ENCODE data around the gene DKC1. TPM values are rescaled to one million over a fixed set of nuclear protein-coding genes. Genes with fewer than 3 reads are reported as not detected.

DKC1 gene
- total RNA-seq, 3 donors from 2014 or later = 29.4 to 36.0 (median 31.7) TPM

DNA sequence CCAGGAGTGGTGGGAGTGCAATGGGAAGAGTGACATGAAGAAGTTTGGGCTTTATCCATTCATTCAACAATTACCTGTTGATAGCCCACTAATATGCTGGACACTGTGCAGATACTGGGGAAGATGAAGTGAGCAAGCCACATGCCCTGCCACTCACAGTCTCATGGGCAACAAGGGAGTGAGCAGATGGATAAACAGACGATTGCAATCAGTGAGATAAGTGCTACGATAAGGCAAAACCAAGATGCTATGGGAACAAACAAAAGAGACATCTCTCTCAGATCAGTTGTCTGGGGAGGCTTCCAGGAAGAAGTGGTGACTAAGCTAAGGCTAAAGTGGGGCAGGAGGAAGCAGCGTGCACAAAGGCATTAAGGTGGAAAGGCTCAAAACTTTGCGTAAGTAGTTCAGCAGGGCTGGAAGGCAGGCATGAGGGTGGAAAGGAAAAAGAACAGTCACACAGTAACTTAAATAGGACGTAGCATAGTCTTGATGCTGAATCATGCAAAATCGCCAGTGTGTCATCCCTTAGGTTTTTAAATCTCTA, 43.5 kb upstream of the DKC1 start:
- no peak overlapping the region for H3K4me3 ChIP-seq
- peak; percentile 63 for ATAC-seq
- H3K36me3 ChIP-seq (ENCODE audit: low read depth) = no peaks in the 10 kb centered on the region
- intact Hi-C loops (cut with DNase I, micrococcal nuclease) = no loop called here
- no peaks in the 10 kb centered on the region for H3K9me3 ChIP-seq
- DNase-seq = no peak
- TF ChIP-seq, protein P1, sequence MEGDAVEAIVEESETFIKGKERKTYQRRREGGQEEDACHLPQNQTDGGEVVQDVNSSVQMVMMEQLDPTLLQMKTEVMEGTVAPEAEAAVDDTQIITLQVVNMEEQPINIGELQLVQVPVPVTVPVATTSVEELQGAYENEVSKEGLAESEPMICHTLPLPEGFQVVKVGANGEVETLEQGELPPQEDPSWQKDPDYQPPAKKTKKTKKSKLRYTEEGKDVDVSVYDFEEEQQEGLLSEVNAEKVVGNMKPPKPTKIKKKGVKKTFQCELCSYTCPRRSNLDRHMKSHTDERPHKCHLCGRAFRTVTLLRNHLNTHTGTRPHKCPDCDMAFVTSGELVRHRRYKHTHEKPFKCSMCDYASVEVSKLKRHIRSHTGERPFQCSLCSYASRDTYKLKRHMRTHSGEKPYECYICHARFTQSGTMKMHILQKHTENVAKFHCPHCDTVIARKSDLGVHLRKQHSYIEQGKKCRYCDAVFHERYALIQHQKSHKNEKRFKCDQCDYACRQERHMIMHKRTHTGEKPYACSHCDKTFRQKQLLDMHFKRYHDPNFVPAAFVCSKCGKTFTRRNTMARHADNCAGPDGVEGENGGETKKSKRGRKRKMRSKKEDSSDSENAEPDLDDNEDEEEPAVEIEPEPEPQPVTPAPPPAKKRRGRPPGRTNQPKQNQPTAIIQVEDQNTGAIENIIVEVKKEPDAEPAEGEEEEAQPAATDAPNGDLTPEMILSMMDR (IDR thresholded peaks at IDR 0.05) = no peak
- no peaks in the 10 kb centered on the region for H3K4me1 ChIP-seq (ENCODE audit: low read depth)

DNA sequence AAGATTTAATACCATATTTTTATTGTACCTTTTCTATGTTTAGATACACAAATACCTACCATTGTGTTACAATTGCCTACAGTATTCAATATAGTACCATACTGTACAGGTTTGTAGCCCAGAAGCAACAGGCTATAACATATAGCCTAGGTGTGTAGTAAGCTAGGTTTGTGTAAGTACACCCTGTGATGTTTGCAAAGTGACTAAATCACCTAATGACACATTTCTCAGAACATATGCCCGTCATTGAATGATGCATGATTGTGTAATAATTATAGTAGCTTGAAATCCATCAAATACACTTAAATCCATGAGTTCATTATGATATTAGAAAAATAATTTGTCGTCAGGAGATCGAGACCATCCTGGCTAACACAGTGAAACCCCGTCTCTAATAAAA, 42.6 kb upstream of the DKC1 start:
- Histone ChIP-seq H3K9me3 (no peaks in the 10 kb centered on the region), H3K4me3 (no peak overlapping the region), H3K4me1 (ENCODE audit: low read depth) (no peaks in the 10 kb centered on the region), H3K36me3 (ENCODE audit: low read depth) (no peaks in the 10 kb centered on the region)
- DNase-seq (no peak), ATAC-seq (no peak)
- intact Hi-C loops (cut with DNase I, micrococcal nuclease) = no loop called here
- TF ChIP-seq, protein P1 (IDR thresholded peaks at IDR 0.05) = no peak

DNA sequence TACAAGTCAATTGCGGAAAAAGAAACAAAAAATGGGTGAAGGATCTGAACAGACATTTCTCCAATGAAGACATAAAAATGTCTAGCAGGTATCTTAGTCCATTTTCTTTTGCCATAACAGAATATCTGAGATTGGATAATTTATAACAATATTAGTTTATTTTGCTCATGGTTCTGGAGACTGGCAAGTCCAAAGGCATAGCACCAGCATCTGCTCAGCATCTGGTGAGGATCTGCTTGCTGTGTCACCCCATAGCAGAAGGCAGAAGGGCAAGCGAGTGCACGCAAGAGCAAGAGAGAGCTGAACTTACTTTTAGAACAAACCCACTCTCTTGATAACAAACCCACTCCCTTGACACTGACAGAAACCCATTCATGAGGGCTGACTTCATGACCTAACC, 41.5 kb upstream of the DKC1 start:
- ATAC-seq (no peak), DNase-seq (no peak)
- no peaks in the 10 kb centered on the region for H3K36me3 ChIP-seq (ENCODE audit: low read depth)
- TF ChIP-seq, protein P1 (IDR thresholded peaks at IDR 0.05) = no peak
- H3K4me3 ChIP-seq = no peak overlapping the region
- intact Hi-C loops (cut with DNase I, micrococcal nuclease) = no loop called here
- H3K9me3 ChIP-seq = no peaks in the 10 kb centered on the region
- no peaks in the 10 kb centered on the region for H3K4me1 ChIP-seq (ENCODE audit: low read depth)

DNA sequence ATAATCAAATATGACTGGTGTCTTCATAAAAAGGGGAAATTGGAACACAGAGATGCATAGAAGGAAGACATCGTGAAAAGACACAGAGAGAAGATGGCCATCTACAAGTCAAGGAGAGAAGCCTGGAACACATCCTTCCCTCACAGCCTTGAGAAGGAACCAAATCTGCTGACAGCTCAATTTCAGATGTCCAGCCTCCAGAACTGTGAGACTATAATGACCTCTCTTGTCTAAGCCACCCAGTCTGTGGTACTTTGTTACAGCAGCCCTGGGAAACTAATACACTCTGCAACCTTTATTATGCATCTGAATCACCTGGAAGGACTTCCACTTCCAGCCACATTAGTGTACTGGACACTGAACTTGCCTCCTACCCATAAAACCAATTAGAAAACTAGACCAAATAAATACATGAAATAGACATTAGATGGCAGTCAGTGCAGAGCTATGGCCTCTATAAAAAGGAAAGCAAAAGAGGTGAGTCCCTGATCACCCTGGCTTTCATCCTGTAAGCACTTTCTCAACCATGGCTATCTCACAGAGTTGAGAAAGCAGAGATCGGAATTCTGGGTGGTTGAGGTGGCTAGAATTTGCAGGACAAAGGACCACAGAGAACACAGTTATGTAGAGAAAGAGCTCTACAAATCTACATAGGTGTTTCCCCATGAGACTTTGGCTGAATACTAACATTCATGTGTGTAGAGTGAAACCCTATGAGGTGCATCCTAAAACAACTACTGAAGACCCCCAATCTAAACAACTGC, 37.5 kb upstream of the DKC1 start:
- no peak for ATAC-seq
- no peak for DNase-seq
- H3K4me1 ChIP-seq (ENCODE audit: low read depth) = no peaks in the 10 kb centered on the region
- TF ChIP-seq, protein P1 (IDR thresholded peaks at IDR 0.05) = no peak
- no peaks in the 10 kb centered on the region for H3K36me3 ChIP-seq (ENCODE audit: low read depth)
- H3K4me3 ChIP-seq = no peak overlapping the region
- intact Hi-C loops (cut with DNase I, micrococcal nuclease) = no loop called here
- H3K9me3 ChIP-seq = no peaks in the 10 kb centered on the region

DNA sequence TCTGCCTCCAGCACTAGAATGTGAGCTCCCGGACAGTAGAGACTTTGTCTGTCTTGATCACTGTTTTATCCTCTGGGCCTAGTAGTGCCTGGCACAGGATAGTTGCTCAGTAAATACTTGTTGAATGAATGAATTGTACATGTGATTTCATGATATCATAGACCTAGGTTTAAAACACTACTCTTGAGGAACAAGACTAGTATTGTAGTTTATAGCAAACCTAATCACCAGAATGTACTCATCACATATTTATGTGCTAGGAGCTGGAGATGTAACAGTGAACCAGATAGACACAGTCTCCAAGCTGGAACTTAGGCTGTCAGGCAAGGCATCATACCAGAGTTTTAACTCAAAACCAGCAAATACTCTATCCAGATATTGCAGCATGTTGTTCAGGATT, 35.2 kb upstream of the DKC1 start:
- no peaks in the 10 kb centered on the region for H3K4me1 ChIP-seq (ENCODE audit: low read depth)
- no peaks in the 10 kb centered on the region for H3K36me3 ChIP-seq (ENCODE audit: low read depth)
- H3K4me3 ChIP-seq = no peak overlapping the region
- DNase-seq (no peak), ATAC-seq (no peak)
- TF ChIP-seq, protein P1 (IDR thresholded peaks at IDR 0.05) = no peak
- intact Hi-C loops (cut with DNase I, micrococcal nuclease) = no loop called here
- no peaks in the 10 kb centered on the region for H3K9me3 ChIP-seq

All from mucosa of descending colon (tissue), 3 donors.